ENCODE measurements around the gene BCR.
"Not testable (repeated sequence)": the region's sequence is repeated elsewhere in the genome, so short reads cannot be mapped to it uniquely, and the experiment has no call there.

Gene BCR

GRCh38 chr22:23351321-23351720, 171.0 kb downstream of the BCR start:
- H3K27ac ChIP-seq, result no peak overlapping the region
- no peak for DNase-seq (ENCODE audit: low read depth, low spot score)

- no peak for DNase-seq (ENCODE audit: low read depth, low spot score)
- no peak overlapping the region for H3K27ac ChIP-seq
Measured at GRCh38 chr22:23353004-23353403, 172.7 kb downstream of the BCR start.

DNA sequence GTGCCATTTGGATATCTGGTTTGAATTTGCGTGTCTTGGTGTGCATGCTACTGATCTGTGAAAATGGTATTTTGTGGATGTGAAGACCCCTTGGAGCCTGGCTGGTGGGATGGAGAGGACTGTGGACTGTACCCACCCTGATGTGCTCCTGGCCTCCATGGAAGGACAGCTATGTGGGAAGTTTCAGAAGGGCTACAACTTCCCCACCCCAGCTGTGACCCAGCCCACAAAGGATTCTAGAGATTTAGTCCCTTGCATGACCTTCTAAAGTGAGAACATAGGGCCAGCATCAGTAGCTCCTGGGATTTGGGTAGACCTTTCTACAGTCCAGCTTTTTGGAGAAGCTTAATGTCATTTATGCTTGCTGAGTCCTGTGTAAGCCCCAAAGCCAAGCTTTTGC, 173.4 kb downstream of the BCR start:
- H3K27ac ChIP-seq, result no peak overlapping the region
- DNase-seq (ENCODE audit: low read depth, low spot score), result no peak

GRCh38 chr22:23356094-23356493, 175.8 kb downstream of the BCR start:
- DNase-seq (ENCODE audit: low read depth, low spot score), result no peak
- no peak overlapping the region for H3K27ac ChIP-seq

DNA sequence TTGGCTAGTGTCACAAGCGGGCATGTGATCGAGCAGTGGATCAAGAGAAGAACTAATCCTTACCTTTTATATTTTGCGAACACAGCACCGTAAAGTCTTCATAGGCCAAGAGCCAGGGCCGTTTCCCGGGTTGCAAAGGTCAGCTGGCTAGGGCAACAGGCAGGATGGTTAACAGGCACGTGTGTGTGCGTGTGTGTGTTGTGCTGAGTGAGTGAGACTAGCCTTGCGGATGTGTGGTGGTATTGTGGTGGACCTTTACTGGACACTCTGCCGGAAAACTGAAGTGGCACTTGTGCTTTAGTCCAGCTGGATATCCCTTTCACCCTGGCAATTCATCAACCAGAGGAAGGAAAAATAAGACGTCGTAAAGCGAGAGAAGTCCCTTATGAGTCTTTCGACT, 176.7 kb downstream of the BCR start:
- H3K27ac ChIP-seq, result no peak overlapping the region
- DNase-seq (ENCODE audit: low read depth, low spot score), result no peak

DNA sequence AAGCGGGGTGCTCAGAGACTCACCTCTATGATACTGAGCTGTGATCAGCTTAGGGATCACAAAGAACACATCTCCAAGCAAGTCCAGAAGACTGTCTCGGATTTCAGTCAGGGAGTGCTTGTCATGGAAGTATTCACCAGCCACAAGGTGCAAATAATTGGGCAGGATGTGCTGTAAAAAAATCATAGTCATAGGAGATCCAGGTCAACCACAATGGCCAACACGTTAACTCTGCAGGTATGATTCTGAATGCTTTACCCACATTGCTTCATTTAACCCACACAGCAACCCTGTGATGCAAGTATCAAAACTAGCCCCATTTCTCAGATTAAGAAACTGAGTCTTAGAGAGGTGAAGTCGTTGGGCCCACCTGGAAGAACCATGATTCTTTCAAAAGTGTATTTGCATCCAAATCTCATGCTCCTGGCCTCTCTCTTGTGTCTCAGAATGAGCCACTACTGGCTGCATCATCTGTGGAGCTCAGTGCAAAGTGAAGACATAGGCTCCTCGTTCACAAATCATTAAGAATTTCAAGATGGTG, 179.3 kb downstream of the BCR start:
- H3K27ac ChIP-seq, result no peak overlapping the region
- DNase-seq (ENCODE audit: low read depth, low spot score), result no peak

DNA sequence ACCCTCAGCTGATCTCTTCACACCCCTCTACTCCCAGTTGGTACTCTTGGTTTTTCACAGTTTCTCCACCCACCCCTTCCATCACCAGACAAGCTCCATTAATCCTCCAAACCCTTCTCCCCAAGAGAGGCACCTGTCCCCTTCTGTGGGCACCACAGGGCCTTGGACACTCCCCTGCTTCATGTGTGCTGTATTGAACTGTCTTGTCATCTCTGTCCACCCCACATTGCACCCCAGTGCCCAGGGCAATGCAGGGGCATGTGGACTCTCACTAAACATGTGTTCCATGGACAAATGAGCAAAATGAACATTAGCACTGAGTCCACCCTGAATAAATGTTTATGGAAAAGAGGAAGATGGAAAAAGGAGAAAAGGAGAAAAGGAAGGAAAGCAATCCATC, 181.4 kb downstream of the BCR start:
- no peak overlapping the region for H3K27ac ChIP-seq
- no peak for DNase-seq (ENCODE audit: low read depth, low spot score)

DNA sequence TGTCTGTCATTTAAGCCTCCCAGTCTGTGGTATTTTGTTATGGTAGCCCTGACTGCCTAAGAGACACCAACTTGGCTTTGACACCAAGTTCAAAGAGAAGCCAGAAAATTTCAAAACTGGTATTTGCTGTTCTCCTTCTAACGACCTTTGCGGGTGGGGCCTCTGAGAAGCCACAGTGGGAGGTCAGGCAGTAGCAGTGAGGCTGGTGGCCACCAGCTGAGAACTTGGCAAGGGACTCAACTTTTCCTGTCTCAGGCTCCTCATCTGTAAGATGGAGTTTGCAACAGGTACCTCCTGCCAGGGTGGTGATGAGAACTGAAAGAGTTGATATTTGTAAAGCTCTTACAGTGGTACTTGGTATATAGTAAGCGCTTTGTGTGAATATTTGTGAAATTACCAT, 183.4 kb downstream of the BCR start:
- H3K27ac ChIP-seq, result no peak overlapping the region
- no peak for DNase-seq (ENCODE audit: low read depth, low spot score)

DNA sequence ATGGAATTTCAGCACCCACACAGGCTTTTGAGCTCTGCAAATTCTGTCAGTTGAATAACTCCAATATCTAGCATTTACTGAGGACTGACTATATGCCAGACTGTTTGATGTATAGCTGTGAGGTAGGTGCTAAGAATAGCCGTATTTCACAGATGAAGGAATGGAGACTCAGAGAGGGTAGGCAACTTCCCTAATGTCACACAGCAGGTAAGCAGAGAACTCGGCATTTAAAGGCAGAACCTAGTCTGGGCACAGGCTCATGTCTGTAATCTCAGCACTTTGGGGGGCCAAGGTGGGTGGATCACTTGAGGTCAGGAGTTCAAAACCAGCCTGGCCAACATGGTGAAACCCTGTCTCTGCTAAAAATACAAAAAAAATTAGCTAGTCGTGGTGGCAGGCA, 184.1 kb downstream of the BCR start:
- DNase-seq (ENCODE audit: low read depth, low spot score), result no peak
- no peak overlapping the region for H3K27ac ChIP-seq

- H3K27ac ChIP-seq, result no peak overlapping the region
- no peak for DNase-seq (ENCODE audit: low read depth, low spot score)
Measured at GRCh38 chr22:23365524-23365923, 185.2 kb downstream of the BCR start.

- DNase-seq (ENCODE audit: low read depth, low spot score), result no peak
- no peak overlapping the region for H3K27ac ChIP-seq
Measured at GRCh38 chr22:23365961-23366360, 185.7 kb downstream of the BCR start.

DNA sequence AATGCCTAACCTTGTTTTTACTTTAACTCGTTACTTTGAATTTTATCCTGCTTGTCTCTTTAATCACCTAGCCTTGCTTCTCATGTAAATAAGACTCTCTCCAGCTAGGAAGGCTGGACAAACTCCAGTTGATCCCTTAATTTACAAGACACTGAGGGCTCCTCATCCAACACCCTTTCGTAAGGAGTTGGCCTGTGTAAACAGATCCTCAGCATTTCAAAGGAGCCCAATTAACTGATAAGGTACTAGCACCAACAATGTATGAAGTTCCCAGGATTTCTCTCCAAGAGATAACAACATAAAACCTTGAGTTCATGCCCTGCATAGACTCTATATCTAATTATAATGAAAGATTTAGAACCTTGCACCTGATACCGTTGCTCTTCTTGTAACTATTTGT, 186.9 kb downstream of the BCR start:
- not testable (repeated sequence) for H3K27ac ChIP-seq; DNase-seq (ENCODE audit: low read depth, low spot score)
